Endodermal cell (in vitro differentiated cells): ENCODE data around the gene SEH1L. TPM values are rescaled to one million over a fixed set of nuclear protein-coding genes. Genes with fewer than 3 reads are reported as not detected.
"Not testable (repeated sequence)": the region's sequence is repeated elsewhere in the genome, so short reads cannot be mapped to it uniquely, and the experiment has no call there.

Experiments used
- DNase-seq: peaks from one replicate; pipeline ENCODE4 v3.0.0-alpha.2; 2017
- H3K27ac ChIP-seq: 2 replicates; pipeline ENCODE4 v1.5.1; 2013; ENCODE audit warnings: mild to moderate bottlenecking, low read depth, low read length, moderate library complexity
- H3K27me3 ChIP-seq: 2 replicates; pipeline ENCODE4 v1.6.1; 2013; ENCODE audit warnings: mild to moderate bottlenecking, low read length, moderate library complexity; ENCODE audit not compliant: insufficient read depth, control insufficient read depth, poor library complexity, severe bottlenecking
- H3K36me3 ChIP-seq: 2 replicates; pipeline ENCODE4 v1.7.0; 2013; ENCODE audit warnings: mild to moderate bottlenecking, low read length, moderate library complexity; ENCODE audit not compliant: control insufficient read depth, insufficient read depth
- H3K4me1 ChIP-seq: one replicate; pipeline ENCODE4 v1.7.0; 2013; ENCODE audit warnings: low read length; ENCODE audit not compliant: control insufficient read depth, insufficient read depth
- H3K4me3 ChIP-seq: 2 replicates; pipeline ENCODE4 v1.5.1; 2013; ENCODE audit warnings: mild to moderate bottlenecking, low read length, moderate library complexity
- H3K9ac ChIP-seq: 2 replicates; pipeline ENCODE4 v1.6.1; 2013; ENCODE audit warnings: mild to moderate bottlenecking, low read length, moderate library complexity; ENCODE audit not compliant: poor library complexity, severe bottlenecking; ENCODE audit errors: extremely low read depth
- H3K9me3 ChIP-seq: 2 replicates; pipeline ENCODE4 v1.6.1; 2013; ENCODE audit warnings: mild to moderate bottlenecking, low read length, moderate library complexity; ENCODE audit not compliant: control insufficient read depth
- H3K27ac Mint-ChIP-seq: 2 replicates; pipeline ENCODE4 v1.8.0; 2020; ENCODE audit warnings: mixed read lengths
- H3K27me3 Mint-ChIP-seq: 2 replicates; pipeline ENCODE4 v1.8.0; 2021; ENCODE audit warnings: mild to moderate bottlenecking, mixed read lengths; ENCODE audit not compliant: insufficient read depth
- H3K36me3 Mint-ChIP-seq: 2 replicates; pipeline ENCODE4 v1.8.0; 2020; ENCODE audit warnings: low read depth, mixed read lengths
- H3K4me1 Mint-ChIP-seq: 2 replicates; pipeline ENCODE4 v1.8.0; 2020; ENCODE audit warnings: mixed read lengths
- H3K4me3 Mint-ChIP-seq: 2 replicates; pipeline ENCODE4 v1.8.0; 2020; ENCODE audit warnings: mild to moderate bottlenecking, moderate library complexity, mixed read lengths
- H3K9me3 Mint-ChIP-seq: 2 replicates; pipeline ENCODE4 v1.8.0; 2020; ENCODE audit warnings: mild to moderate bottlenecking, mixed read lengths
- WGBS, 2 experiments: methylation state at CpG; one replicate each; pipeline versions ENCODE4 v1.1.5 to v1.1.7; 2013; ENCODE audit warnings: missing lambda C conversion rate in 2 of 2, mixed read lengths in 1 of 2; ENCODE audit not compliant: insufficient coverage in 1 of 2, insufficient read length in 1 of 2; 5-methylcytosine and 5-hydroxymethylcytosine counted together
- total RNA-seq, 2 donors: library from RNA; stranded (reverse); fragmentation: NEBNext Ultra II Directional in 1 of 2; extraction: Animal tissue kit (Norgen Biotek cat#: 25700) in 1 of 2; gene quantifications; 2 replicates in 1 of 2; 3 replicates in 1 of 2; pipeline ENCODE4 v1.2.1, GENCODE V29; 2021
- TF ChIP-seq, protein P1 (sequence below): fragments of 200-600 bp; sonication (generic); conservative IDR thresholded peaks from 2 replicates; pipeline ENCODE4 v1.5.0; 2021; ENCODE audit warnings: antibody characterized with exemption, mild to moderate bottlenecking

Gene SEH1L
- total RNA-seq, 2 donors from 2014 or later, result 58.4 to 63.0 TPM

DNA sequence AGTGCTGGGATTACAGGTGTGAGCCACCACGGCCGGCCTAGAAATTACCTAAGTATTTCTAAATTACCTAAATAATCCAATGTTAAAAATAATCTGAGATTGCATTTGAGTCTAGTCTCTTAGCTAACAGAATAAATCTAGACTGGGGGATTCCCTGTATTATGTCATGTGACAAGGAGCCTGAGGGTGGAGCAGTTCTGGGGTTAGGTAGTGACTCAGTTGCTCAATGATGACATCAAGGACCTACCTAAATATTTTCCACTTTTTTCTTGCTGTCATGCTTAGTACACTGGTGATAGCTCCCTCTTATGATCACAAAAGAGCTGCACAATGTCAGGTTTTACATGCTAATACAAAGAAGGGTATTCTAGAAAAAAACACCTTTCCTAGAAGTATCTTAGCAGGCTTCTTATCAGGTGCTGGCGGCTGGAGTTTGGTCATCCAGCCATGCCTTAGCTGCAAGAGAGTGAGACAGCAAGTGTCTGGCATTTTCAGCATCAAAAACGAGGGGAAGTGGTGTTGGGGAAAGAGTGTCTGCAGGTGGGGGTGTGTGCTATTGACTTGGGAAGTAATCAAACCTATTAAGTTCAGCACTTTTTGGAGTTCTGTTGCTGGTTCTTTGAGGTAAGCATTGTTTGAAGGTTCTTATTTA is 25.9 kb downstream of the SEH1L start:
- Histone ChIP-seq H3K4me3 (no peak overlapping the region), H3K9ac (no peak overlapping the region), H3K27me3 (no peaks in the 10 kb centered on the region), H3K36me3 (peaks cover 72% of the 10 kb centered on the region), H3K27ac (no peak overlapping the region), H3K4me1 (no peaks in the 10 kb centered on the region), H3K9me3 (peaks cover 12% of the 10 kb centered on the region)
- H3K9me3 Mint-ChIP-seq, result peaks cover 10% of the 10 kb centered on the region
- H3K4me1 Mint-ChIP-seq, result peaks cover 9% of the 10 kb centered on the region
- TF ChIP-seq, protein P1, sequence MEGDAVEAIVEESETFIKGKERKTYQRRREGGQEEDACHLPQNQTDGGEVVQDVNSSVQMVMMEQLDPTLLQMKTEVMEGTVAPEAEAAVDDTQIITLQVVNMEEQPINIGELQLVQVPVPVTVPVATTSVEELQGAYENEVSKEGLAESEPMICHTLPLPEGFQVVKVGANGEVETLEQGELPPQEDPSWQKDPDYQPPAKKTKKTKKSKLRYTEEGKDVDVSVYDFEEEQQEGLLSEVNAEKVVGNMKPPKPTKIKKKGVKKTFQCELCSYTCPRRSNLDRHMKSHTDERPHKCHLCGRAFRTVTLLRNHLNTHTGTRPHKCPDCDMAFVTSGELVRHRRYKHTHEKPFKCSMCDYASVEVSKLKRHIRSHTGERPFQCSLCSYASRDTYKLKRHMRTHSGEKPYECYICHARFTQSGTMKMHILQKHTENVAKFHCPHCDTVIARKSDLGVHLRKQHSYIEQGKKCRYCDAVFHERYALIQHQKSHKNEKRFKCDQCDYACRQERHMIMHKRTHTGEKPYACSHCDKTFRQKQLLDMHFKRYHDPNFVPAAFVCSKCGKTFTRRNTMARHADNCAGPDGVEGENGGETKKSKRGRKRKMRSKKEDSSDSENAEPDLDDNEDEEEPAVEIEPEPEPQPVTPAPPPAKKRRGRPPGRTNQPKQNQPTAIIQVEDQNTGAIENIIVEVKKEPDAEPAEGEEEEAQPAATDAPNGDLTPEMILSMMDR, result no peak
- WGBS, 2 experiments, result 85 to 93% methylated on average over 2 to 4 of the region's 4 CpGs
- H3K36me3 Mint-ChIP-seq, result peaks cover 83% of the 10 kb centered on the region
- H3K27me3 Mint-ChIP-seq, result no peaks in the 10 kb centered on the region
- no peak overlapping the region for H3K4me3 Mint-ChIP-seq
- no peak overlapping the region for H3K27ac Mint-ChIP-seq
- DNase-seq, result no peak

DNA sequence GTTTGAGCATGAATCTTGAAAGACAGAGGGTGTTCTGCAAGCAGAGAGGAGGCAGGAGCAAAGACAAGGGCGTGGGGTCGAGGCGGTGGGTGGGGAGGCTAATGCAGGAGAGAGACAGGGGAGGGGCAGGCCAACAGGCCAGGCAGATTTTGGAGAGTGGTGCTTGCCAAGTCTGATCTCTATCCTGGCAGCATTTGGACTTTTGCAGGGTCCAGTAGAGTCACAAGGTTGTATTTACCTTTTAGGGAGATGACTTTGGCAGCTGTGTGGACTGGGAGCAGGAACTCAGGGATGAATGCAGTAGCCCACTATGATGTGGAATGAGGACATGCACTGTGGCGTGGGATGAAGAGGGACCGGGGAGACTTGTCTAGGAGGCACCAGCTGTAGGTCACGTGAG is 27.7 kb downstream of the SEH1L start:
- H3K36me3 Mint-ChIP-seq, result peaks cover 75% of the 10 kb centered on the region
- peaks cover 14% of the 10 kb centered on the region for H3K9me3 Mint-ChIP-seq
- H3K27ac ChIP-seq, result no peak overlapping the region
- H3K27ac Mint-ChIP-seq, result no peak overlapping the region
- peaks cover 9% of the 10 kb centered on the region for H3K4me1 Mint-ChIP-seq
- no peak overlapping the region for H3K4me3 ChIP-seq
- 93 to 96% methylated on average over 6 of the region's 6 CpGs for WGBS, 2 experiments
- H3K27me3 ChIP-seq, result no peaks in the 10 kb centered on the region
- no peak overlapping the region for H3K9ac ChIP-seq
- no peaks in the 10 kb centered on the region for H3K4me1 ChIP-seq
- peaks cover 64% of the 10 kb centered on the region for H3K36me3 ChIP-seq
- no peak overlapping the region for H3K4me3 Mint-ChIP-seq
- peaks cover 12% of the 10 kb centered on the region for H3K9me3 ChIP-seq
- no peak for DNase-seq
- TF ChIP-seq, protein P1, result no peak
- H3K27me3 Mint-ChIP-seq, result no peaks in the 10 kb centered on the region

DNA sequence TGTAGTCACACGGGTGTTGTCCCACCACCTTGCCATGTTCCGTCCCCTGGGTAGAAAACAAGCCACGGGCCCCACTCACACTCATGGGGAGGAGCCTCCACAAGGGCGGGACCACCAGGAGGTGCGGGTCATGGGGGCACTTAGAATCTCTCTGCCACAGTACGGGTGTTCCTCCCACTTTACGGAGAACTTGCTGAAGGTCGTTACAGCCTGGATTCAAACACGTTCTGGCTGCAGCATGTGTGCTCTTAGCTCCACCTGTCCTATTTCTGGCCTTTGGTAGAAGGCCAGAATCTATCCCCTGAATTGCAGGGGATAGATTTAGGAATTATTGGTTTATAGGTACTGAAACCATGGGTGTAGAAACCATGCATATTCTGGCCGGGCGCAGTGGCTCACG is 28.5 kb downstream of the SEH1L start:
- H3K4me1 Mint-ChIP-seq, result peaks cover 9% of the 10 kb centered on the region
- no peak for DNase-seq
- TF ChIP-seq, protein P1, result no peak
- Histone ChIP-seq H3K9ac (no peak overlapping the region), H3K27me3 (no peaks in the 10 kb centered on the region), H3K4me3 (no peak overlapping the region), H3K9me3 (peaks cover 12% of the 10 kb centered on the region), H3K4me1 (no peaks in the 10 kb centered on the region), H3K36me3 (peaks cover 56% of the 10 kb centered on the region), H3K27ac (no peak overlapping the region)
- 90 to 95% methylated on average over 9 to 12 of the region's 12 CpGs for WGBS, 2 experiments
- peaks cover 71% of the 10 kb centered on the region for H3K36me3 Mint-ChIP-seq
- peaks cover 19% of the 10 kb centered on the region for H3K9me3 Mint-ChIP-seq
- no peak overlapping the region for H3K4me3 Mint-ChIP-seq
- no peak overlapping the region for H3K27ac Mint-ChIP-seq
- H3K27me3 Mint-ChIP-seq, result no peaks in the 10 kb centered on the region

DNA sequence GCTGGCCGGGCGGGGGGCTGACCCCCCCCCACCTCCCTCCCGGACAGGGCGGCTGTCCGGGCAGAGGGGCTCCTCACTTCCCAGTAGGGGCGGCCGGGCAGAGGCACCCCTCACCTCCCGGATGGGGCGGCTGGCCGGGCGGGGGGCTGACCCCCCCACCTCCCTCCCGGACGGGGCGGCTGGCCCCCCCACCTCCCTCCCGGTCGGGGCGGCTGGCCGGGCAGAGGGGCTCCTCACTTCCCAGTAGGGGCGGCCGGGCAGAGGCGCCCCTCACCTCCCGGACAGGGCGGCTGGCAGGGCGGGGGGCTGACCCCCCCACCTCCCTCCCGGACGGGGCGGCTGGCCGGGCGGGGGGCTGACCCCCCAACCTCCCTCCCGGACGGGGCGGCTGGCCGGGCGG is 32.3 kb downstream of the SEH1L start:
- H3K4me3 ChIP-seq, H3K9me3 ChIP-seq, H3K4me1 ChIP-seq, H3K27me3 Mint-ChIP-seq, H3K27ac Mint-ChIP-seq, H3K27me3 ChIP-seq, H3K4me3 Mint-ChIP-seq, DNase-seq, H3K9ac ChIP-seq, H3K27ac ChIP-seq: not testable (repeated sequence)
- peaks cover 20% of the 10 kb centered on the region for H3K9me3 Mint-ChIP-seq
- peaks cover 60% of the 10 kb centered on the region for H3K36me3 Mint-ChIP-seq
- H3K4me1 Mint-ChIP-seq, result peaks cover 21% of the 10 kb centered on the region
- peaks cover 53% of the 10 kb centered on the region for H3K36me3 ChIP-seq
- no CpG with 5 or more reads among the region's 34 CpGs for WGBS, 2 experiments
